Stimulated activated CD8-positive, alpha-beta memory T cell treated with anti-CD3 and anti-CD28 coated beads, Interleukin-12 subunit alpha, Interleukin-12 subunit beta, amount 100 ng/mL, for 24 hours (primary cell): ENCODE measurements around the gene TGFB2.

ENCODE experiments used
- DNase-seq: peaks from one replicate; pipeline ENCODE4 v3.0.0-alpha.2; 2020; ENCODE audit errors: extremely low read depth

TGFB2 gene

GRCh38 chr1:218332416-218332815 is 12.7 kb upstream of the TGFB2 start:
- DNase-seq: no peak

GRCh38 chr1:218336328-218336727 is 8.8 kb upstream of the TGFB2 start:
- DNase-seq: no peak

DNA sequence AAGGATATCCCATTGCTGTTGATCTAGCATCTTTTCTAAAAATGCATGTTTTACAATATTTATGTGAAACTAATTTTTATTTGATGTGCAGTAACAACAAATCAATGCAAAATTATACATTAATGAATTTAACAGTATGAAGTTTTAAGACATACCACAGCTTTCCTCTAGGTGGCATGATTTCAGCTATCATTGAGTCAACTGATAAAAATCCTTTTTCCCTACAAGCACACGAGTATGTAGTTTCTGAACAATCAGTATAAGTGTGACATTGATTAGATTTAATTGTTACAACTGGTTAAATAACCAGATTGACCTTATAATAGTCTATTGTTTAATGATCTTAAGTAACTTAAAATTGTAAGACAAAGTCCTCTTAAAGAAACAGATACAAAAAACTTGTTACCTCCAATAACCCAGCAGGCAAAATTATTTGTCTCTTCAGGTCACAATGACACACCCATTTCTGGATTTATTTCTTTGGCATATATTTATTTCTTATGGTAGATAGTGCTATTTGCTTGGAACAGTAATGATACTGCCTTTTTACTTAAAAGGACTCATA is 5.8 kb upstream of the TGFB2 start:
- no peak for DNase-seq

- DNase-seq: no peak
Observed at GRCh38 chr1:218341325-218341724, 3.8 kb upstream of the TGFB2 start.

DNA sequence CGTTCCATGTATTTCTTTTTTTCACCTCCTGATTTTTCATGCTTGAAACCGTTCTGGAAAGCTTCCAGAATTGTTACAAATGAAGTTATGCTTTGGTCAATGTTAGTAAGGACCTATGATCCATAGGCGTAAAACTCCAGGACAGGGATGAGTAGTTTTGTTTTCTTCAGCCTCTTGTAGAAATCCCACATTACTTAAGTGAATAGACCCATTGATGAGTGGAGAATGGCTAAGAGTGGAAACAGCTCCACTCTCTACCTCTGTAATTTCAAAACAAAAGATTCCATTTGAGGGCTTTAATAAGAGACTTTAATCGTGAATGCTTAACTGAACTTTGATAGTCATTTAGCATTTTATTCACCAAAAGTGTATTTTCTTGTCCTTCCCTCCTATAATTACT is 3.0 kb upstream of the TGFB2 start:
- no peak for DNase-seq

DNA sequence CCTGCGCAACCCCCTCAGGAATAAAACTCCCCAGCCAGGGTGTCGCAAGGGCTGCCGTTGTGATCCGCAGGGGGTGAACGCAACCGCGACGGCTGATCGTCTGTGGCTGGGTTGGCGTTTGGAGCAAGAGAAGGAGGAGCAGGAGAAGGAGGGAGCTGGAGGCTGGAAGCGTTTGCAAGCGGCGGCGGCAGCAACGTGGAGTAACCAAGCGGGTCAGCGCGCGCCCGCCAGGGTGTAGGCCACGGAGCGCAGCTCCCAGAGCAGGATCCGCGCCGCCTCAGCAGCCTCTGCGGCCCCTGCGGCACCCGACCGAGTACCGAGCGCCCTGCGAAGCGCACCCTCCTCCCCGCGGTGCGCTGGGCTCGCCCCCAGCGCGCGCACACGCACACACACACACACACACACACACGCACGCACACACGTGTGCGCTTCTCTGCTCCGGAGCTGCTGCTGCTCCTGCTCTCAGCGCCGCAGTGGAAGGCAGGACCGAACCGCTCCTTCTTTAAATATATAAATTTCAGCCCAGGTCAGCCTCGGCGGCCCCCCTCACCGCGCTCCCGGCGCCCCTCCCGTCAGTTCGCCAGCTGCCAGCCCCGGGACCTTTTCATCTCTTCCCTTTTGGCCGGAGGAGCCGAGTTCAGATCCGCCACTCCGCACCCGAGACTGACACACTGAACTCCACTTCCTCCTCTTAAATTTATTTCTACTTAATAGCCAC is 696 bp downstream of the TGFB2 start:
- no peak for DNase-seq

DNA sequence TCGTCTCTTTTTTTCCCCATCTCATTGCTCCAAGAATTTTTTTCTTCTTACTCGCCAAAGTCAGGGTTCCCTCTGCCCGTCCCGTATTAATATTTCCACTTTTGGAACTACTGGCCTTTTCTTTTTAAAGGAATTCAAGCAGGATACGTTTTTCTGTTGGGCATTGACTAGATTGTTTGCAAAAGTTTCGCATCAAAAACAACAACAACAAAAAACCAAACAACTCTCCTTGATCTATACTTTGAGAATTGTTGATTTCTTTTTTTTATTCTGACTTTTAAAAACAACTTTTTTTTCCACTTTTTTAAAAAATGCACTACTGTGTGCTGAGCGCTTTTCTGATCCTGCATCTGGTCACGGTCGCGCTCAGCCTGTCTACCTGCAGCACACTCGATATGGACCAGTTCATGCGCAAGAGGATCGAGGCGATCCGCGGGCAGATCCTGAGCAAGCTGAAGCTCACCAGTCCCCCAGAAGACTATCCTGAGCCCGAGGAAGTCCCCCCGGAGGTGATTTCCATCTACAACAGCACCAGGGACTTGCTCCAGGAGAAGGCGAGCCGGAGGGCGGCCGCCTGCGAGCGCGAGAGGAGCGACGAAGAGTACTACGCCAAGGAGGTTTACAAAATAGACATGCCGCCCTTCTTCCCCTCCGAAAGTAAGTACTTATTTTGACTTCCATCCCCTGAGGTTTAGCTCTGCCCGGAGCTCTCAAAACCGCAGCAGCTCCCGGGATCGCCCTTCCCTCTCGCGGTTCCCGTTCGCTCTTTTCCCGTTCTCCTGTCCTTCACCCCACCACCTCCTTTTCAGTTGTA is 1.5 kb downstream of the TGFB2 start:
- DNase-seq: no peak

DNA sequence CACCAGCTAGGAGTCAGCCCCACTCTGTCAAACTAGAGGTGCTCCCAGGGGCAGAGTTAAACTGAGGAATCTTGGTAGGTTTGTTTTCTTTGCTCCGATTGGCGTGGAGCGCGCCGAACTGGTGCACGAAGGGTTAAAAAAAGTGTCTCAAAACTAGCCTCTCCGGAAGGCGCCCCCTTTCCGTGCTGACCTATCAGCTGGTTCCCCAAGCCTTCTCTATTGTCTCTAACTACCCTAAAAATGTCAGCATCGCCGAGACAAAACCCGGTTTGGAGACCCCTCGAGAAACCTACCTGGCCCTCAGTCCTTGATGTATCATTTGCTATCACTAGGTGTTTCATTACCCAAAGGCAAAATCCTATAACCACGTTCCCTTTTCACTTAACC is 2.2 kb downstream of the TGFB2 start:
- no peak for DNase-seq

- DNase-seq: no peak
Observed at GRCh38 chr1:218347723-218348627, 2.8 kb downstream of the TGFB2 start.

DNA sequence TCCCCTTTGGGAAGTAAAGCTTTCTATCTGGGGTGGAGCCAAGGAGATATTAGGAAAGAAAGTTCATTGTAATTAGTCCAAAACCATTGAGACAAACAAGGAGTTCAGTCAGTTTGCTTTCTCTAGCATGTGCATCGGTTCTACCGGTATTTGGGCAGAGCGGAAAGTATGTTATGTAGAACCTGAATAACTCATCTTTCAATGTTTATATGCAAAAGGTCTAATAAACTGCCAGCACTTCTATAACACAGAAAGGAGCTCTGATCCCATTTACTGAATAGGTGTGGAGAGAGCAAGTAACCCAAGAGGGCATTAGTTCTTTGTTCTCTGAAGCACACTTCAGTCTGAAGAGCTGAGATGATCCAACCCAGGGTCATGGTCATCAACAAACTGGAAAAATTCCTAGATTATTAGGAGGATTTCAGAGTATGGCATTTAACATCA is 3.5 kb downstream of the TGFB2 start:
- DNase-seq: no peak

- DNase-seq: no peak
Observed at GRCh38 chr1:218349348-218350034, 4.4 kb downstream of the TGFB2 start.

DNA sequence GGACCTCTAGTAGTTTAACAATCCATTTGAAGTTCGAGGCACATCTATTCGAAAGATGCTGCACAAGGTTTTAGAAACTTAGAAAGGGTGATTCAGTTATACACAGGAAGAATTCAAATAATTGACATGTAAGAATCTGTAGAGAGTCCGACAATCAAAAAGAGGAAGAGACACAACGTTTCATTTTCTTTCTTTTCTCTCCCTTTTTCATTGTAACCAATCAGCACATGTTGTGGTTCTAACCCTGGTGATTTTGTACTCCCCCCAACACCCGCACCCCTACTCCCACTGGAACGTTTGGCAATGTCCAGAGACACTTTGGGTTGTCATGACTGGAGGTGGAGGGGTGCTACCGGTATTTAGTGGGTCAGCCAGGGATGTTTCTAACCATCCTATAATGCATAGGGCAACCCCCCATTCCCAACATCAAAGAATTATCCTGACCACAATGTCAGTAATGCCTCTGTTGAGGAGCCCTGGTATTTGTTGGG is 4.9 kb downstream of the TGFB2 start:
- no peak for DNase-seq

DNA sequence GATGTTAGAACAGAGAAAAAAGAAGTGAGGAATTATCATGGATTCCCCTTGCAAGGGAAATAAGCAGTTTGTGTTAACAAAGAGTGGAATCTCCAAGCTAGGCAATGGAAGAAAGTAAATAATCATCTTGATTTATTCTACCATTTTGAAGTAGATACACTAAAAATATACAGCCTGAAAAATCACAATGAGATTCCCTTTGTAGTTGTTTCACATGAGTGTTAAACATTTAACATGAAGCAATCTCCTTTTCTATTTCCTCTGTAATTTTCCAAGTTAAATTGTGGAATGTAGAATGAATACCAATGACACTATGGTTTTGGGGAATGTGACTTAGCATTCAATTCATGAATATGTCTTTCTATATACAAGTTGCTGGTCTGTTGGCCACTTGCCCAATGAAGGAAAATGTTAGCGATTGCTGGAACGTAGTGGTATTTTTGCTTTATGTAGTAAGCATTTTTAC is 5.7 kb downstream of the TGFB2 start:
- no peak for DNase-seq

- peak; percentile 3 for DNase-seq
Observed at GRCh38 chr1:218351391-218352074, 6.4 kb downstream of the TGFB2 start.

GRCh38 chr1:218352075-218352438 is 6.9 kb downstream of the TGFB2 start:
- DNase-seq: no peak

DNA sequence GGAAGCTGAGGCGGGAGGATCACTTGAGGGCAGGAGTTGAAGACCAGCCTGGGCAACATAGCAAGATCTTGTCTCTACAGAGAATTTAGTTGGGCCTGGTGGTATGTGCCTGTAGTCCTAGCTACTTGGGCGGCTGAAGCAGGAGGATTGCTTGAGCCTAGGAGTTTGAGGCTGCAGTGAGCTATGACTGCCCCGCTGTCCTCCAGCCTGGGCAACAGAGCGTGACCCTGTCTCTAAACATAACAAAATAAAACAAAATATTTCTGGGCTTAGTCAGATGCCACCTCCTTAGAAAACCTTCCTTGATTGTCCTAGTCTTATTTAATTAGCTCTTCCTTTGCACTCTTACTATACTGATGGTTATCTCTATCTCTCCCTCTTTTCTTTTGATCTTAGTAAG is 8.5 kb downstream of the TGFB2 start:
- DNase-seq: no peak

DNA sequence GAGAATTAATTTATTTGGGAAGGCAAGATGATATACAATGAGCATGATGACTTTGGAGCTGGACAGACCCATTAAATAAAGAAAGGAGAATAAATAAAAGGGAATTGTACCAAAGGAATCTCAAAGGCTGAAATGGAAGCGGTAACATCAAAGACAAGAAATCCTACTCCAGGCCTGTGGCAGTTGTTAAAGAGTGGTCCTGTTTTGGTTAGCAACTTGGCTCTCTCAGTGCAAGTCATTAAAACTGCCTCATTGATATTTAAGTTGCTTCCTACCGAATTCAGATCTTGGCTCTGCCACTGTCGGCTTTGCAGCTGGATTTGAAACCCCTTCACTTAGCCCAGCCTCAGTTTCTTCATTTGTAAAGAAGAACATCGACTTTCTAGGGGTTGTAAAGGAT is 10.1 kb downstream of the TGFB2 start:
- no peak for DNase-seq

DNA sequence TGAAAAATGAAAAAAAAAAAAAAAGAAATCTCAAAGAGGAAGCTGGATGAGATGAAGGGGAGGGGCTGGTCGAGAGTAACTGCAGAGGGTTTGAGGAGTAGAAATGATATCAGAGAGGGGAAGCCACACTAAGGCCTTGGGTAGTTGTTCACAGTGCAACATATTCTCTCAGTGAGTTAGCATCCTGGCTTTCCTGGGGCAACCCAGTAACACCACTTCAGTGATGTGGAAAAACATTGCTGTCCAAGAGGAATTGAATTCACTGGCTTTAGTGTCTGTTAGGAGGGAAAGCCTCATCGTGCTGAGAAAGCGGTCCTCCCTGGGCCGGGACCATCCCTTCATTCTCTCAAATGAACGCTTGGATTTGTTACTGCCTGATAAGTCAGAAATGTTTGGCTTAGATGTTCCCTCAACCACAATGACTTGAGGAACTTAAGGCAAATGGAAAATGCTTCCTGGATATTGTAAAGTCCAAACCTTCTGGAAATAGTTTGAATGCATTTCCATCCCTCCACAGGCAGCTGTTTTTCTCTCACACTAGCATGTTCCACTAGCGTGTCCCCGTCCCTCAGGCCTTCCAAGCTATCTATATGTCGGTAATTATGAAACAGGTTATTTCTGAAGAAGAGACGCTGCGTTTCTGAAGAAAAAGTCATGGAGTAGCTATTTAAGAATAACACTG is 12.2 kb downstream of the TGFB2 start:
- no peak for DNase-seq

DNA sequence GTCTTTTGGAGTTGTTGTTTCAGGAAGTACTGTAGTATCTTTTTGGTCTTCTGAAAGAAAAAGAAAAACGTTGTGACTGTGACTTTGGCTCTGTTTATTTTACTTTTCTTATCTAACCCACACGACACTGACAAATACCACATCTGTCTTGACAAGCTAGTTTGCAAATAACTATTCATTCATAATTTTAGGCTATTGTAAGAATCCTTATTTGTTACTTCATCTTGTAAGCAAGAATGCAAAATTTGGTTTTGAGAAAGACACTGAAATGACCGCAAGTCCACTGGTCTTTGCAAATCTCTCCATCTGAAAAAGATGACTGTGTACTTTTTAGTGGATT is 12.7 kb downstream of the TGFB2 start:
- DNase-seq: no peak
